Measurements from ENCODE around the gene MAPK14. TPM values are rescaled to one million over a fixed set of nuclear protein-coding genes. Genes with fewer than 3 reads are reported as not detected.
"Not testable (repeated sequence)": the region's sequence is repeated elsewhere in the genome, so short reads cannot be mapped to it uniquely, and the experiment has no call there.

MAPK14 gene
- total RNA-seq, 1 donor from 2014 or later: 37.3 TPM

- no peaks in the 10 kb centered on the region for H3K27me3 ChIP-seq
- H3K4me3 ChIP-seq: no peak overlapping the region
- H3K9me3 ChIP-seq: no peaks in the 10 kb centered on the region
- no peak for TF ChIP-seq CTCF (IDR thresholded peaks at IDR 0.05)
- no peak for DNase-seq (ENCODE audit: low spot score in 2 of 2)
- peaks cover 0 to 8% of the 10 kb centered on the region in 2 donors for H3K4me1 ChIP-seq
- H3K36me3 ChIP-seq: no peaks in the 10 kb centered on the region
- H3K27ac ChIP-seq: no peak overlapping the region
- intact Hi-C loops (cut with DNase I): no loop called here
Measured at GRCh38 chr6:36126553-36127458, 99.2 kb downstream of the MAPK14 start.

- intact Hi-C loops (cut with DNase I): no loop called here
Measured at GRCh38 chr6:36127462-36128016, 99.9 kb downstream of the MAPK14 start.

GRCh38 chr6:36128073-36128472 lies 100.5 kb downstream of the MAPK14 start:
- peak in 1 of 2 donors; percentile 56 for DNase-seq (ENCODE audit: low spot score in 2 of 2)
- Histone ChIP-seq H3K9me3 (no peaks in the 10 kb centered on the region), H3K36me3 (no peaks in the 10 kb centered on the region), H3K4me1 (peaks cover 0 to 8% of the 10 kb centered on the region in 2 donors), H3K27me3 (no peaks in the 10 kb centered on the region), H3K27ac (no peak overlapping the region), H3K4me3 (no peak overlapping the region)
- no peak for TF ChIP-seq CTCF (IDR thresholded peaks at IDR 0.05)
- intact Hi-C loops (cut with DNase I): no loop called here

More at GRCh38 chr6:36127462-36128016, 99.9 kb downstream of the MAPK14 start:
- Histone ChIP-seq H3K4me3 (no peak overlapping the region), H3K4me1 (peaks cover 0 to 8% of the 10 kb centered on the region in 2 donors), H3K27ac (no peak overlapping the region), H3K36me3 (no peaks in the 10 kb centered on the region), H3K27me3 (no peaks in the 10 kb centered on the region), H3K9me3 (no peaks in the 10 kb centered on the region)
- no peak for TF ChIP-seq CTCF (IDR thresholded peaks at IDR 0.05)
- peak; percentile 54 to 82 for DNase-seq (ENCODE audit: low spot score in 2 of 2)

- H3K27me3 ChIP-seq: no peaks in the 10 kb centered on the region
- H3K27ac ChIP-seq: no peak overlapping the region
- H3K36me3 ChIP-seq: no peaks in the 10 kb centered on the region
- H3K4me3 ChIP-seq: no peak overlapping the region
- peaks cover 0 to 8% of the 10 kb centered on the region in 2 donors for H3K4me1 ChIP-seq
- no peak for DNase-seq (ENCODE audit: low spot score in 2 of 2)
- TF ChIP-seq CTCF (IDR thresholded peaks at IDR 0.05): no peak
- H3K9me3 ChIP-seq: no peaks in the 10 kb centered on the region
- intact Hi-C loops (cut with DNase I): no loop called here
Measured at GRCh38 chr6:36128793-36129192, 101.2 kb downstream of the MAPK14 start.

- H3K4me3 ChIP-seq; H3K4me1 ChIP-seq; DNase-seq (ENCODE audit: low spot score in 2 of 2); H3K36me3 ChIP-seq; H3K27me3 ChIP-seq; H3K9me3 ChIP-seq; H3K27ac ChIP-seq; intact Hi-C loops (cut with DNase I): not testable (repeated sequence)
Measured at GRCh38 chr6:36129334-36129733, 101.7 kb downstream of the MAPK14 start.
